Mucosa of rectum (tissue), 2 donors: ENCODE results near the gene NOX4.
"Not testable (repeated sequence)": the region's sequence is repeated elsewhere in the genome, so short reads cannot be mapped to it uniquely, and the experiment has no call there.

Experiments used
- H3K27ac ChIP-seq, 2 donors: one replicate each; pipeline ENCODE4 v1.7.0; 2013; ENCODE audit warnings: inconsistent platforms in 2 of 2, low read depth in 2 of 2, low read length in 2 of 2
- H3K27me3 ChIP-seq, 2 donors: one replicate each; pipeline ENCODE4 v1.7.0; 2013; ENCODE audit warnings: low read length in 2 of 2; ENCODE audit not compliant: control insufficient read depth in 2 of 2, insufficient read depth in 2 of 2
- H3K36me3 ChIP-seq, 2 donors: one replicate each; pipeline ENCODE4 v1.7.0; 2013; ENCODE audit warnings: low read length in 2 of 2; ENCODE audit not compliant: control insufficient read depth in 2 of 2, insufficient read depth in 2 of 2
- H3K4me1 ChIP-seq, 2 donors: one replicate each; pipeline ENCODE4 v1.7.0; 2013; ENCODE audit warnings: low read length in 2 of 2, mild to moderate bottlenecking in 1 of 2; ENCODE audit not compliant: control insufficient read depth in 2 of 2, insufficient read depth in 2 of 2
- H3K4me3 ChIP-seq, 2 donors: one replicate each; pipeline ENCODE4 v1.7.0; 2013; ENCODE audit warnings: low read length in 2 of 2
- H3K9ac ChIP-seq, 2 donors: one replicate each; pipeline ENCODE4 v1.7.0; 2013; ENCODE audit warnings: low read length in 2 of 2, low read depth in 1 of 2, mild to moderate bottlenecking in 1 of 2
- H3K9me3 ChIP-seq, 2 donors: one replicate each; pipeline ENCODE4 v1.7.0; 2013; ENCODE audit warnings: low read length in 2 of 2; ENCODE audit not compliant: control insufficient read depth in 2 of 2
- donor health status: healthy.
- donor health status: Normal muscosa, but diverticular disease.

Gene NOX4

GRCh38 chr11:89405629-89406028 is 85.5 kb downstream of the NOX4 start:
- Histone ChIP-seq H3K9me3 (no peaks in the 10 kb centered on the region), H3K4me1 (no peaks in the 10 kb centered on the region), H3K27me3 (no peaks in the 10 kb centered on the region), H3K27ac (no peak overlapping the region), H3K36me3 (no peaks in the 10 kb centered on the region), H3K9ac (no peak overlapping the region), H3K4me3 (no peak overlapping the region)

DNA sequence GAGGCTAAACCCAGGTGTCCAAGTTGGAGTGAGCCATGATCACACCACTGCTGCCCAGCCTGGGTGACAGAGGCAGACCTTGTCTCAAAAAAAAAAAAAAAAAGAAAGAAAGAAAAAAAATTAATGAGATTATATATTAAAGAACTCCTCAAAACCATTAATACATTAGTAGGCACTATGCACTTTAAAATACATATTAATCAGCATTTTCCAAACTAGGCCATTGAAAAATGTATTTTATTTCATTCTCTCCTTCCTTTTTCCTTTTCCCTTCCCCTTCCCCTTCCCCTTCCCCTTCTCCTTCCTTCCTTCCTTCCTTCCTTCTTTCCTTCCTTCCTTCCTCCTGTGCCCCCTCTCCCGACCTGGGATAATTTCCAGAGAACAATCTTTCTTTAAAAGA is 99.5 kb downstream of the NOX4 start:
- H3K4me3 ChIP-seq, H3K27ac ChIP-seq, H3K27me3 ChIP-seq, H3K4me1 ChIP-seq, H3K9ac ChIP-seq, H3K36me3 ChIP-seq, H3K9me3 ChIP-seq: not testable (repeated sequence)

DNA sequence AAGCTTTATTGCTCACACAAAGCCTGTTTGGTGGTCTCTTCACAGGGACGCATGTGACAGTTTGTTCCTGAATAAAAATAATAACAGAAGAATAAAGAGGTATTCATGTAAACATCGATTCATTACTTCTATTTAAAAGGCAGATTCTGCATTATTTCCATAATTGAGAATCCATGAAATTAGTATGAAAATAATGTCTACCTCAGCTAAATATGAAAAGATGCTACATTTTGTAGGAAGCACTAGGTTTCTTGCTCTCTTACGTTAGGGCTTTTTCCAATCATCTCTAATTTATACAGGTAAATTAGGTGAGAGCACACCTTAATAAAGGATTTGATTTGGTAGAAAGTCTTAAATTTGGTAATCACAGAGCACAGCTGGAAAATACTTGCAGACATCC is 103.7 kb downstream of the NOX4 start:
- not testable (repeated sequence) for H3K9me3 ChIP-seq, H3K4me1 ChIP-seq, H3K27me3 ChIP-seq, H3K27ac ChIP-seq, H3K36me3 ChIP-seq, H3K9ac ChIP-seq, H3K4me3 ChIP-seq

DNA sequence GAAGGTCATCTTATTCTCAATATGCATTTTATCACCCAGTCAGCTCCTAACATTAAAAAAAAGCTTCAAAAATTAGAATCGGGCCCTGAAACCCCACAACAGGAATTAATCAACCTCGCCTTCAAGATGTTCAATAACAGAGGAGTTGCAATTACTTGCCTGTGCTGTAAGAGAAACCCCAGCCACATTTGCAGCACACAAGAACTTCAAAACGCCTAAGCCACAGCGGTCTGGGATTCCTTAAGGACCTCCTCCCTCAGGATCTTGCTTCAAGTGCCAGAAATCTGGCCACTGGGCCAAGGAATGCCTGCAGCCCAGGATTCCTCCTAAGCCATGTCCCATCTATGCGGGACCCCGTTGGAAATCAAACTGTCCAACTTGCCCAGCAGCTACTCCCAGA is 108.2 kb downstream of the NOX4 start:
- not testable (repeated sequence) for H3K9ac ChIP-seq, H3K9me3 ChIP-seq, H3K27me3 ChIP-seq, H3K27ac ChIP-seq, H3K4me3 ChIP-seq, H3K36me3 ChIP-seq, H3K4me1 ChIP-seq

GRCh38 chr11:89381094-89381493 is 110.1 kb downstream of the NOX4 start:
- Histone ChIP-seq H3K27me3 (no peaks in the 10 kb centered on the region), H3K9me3 (no peaks in the 10 kb centered on the region), H3K27ac (no peak overlapping the region), H3K36me3 (no peaks in the 10 kb centered on the region), H3K9ac (no peak overlapping the region), H3K4me1 (no peaks in the 10 kb centered on the region), H3K4me3 (no peak overlapping the region)

DNA sequence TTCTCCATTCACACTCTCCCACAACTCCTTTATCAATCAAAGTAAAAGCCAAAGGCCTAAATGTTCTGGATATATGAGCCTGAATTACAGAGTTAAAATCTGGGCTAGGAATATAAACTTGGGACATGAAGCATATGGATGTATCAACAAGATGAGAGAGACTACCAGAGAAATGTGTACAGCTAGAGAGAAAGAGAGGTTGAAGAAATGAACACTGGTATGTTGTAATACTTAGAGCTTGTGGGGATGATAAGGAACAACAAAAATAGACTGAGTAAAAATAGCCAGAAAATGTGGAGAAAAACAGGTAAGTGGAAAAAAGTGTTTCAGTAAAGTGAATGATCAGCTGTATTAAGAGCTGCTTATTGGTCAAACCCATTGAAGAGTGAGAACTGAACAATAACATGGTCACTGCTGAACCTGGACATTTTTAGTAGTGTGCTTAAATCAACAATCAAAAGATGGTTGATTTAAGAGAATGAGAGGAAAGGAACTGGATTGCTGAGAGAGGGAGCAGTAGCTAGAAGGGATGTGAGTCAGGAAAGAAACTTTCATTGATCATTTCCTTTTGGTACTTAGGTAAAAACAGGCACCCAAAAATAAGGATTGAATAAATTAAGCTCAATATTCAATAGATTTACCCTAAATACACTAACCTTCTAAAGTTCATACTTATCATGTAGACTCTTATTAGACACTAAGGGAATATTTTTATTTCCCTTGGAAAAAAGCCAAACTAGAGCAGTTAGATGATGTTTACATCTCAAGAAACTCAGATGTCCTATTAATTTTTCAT is 111.0 kb downstream of the NOX4 start:
- H3K9ac ChIP-seq, H3K27ac ChIP-seq, H3K4me3 ChIP-seq: not testable (repeated sequence)

GRCh38 chr11:89378986-89379385 is 112.2 kb downstream of the NOX4 start:
- H3K9me3 ChIP-seq, H3K4me3 ChIP-seq, H3K27ac ChIP-seq, H3K27me3 ChIP-seq, H3K4me1 ChIP-seq, H3K9ac ChIP-seq, H3K36me3 ChIP-seq: not testable (repeated sequence)

More for the DNA sequence above, 111.0 kb downstream of the NOX4 start:
- not testable (repeated sequence) for H3K27me3 ChIP-seq, H3K9me3 ChIP-seq, H3K4me1 ChIP-seq, H3K36me3 ChIP-seq

DNA sequence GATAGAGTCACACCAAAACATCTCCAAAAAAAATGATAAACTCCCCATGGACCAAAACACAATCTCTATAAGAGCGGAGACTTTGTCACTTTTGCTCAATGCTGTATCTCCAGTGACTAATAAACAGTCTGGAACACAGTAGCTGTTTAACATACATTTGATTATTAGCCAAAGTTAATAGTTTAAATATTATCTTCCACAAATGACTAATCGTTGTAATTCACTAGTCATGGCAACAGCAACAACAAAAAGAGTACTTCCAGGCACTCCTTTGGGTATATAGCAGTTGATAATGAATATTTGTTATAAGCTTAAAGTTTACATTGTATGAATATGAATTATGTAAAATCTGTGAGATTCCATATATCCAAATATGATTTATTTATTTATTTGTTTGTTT is 121.8 kb downstream of the NOX4 start:
- H3K9me3 ChIP-seq, H3K27me3 ChIP-seq, H3K9ac ChIP-seq, H3K36me3 ChIP-seq, H3K27ac ChIP-seq, H3K4me1 ChIP-seq, H3K4me3 ChIP-seq: not testable (repeated sequence)

GRCh38 chr11:89364856-89365255 is 126.3 kb downstream of the NOX4 start:
- not testable (repeated sequence) for H3K9me3 ChIP-seq, H3K4me1 ChIP-seq, H3K36me3 ChIP-seq, H3K4me3 ChIP-seq, H3K9ac ChIP-seq, H3K27me3 ChIP-seq, H3K27ac ChIP-seq

DNA sequence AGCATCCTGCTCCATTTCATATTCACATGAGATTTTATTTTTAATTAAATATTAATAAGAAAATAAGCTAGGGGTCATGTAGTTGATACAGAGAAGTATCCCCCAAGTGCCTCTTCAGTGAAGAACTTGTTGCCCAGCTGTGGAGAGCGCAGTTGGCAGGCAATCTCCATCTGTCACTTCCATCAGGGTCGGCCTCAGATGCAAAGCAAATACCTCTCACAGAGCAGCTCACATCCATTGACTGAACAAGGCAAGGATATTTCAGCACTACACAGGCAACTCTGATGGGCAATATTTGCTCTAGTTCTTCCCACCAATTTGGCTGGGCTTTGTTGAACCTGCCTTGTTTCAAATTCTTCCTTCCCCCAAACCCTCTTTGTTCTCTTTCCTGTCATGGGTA is 129.4 kb downstream of the NOX4 start:
- H3K9ac ChIP-seq: no peak overlapping the region
- H3K27ac ChIP-seq: no peak overlapping the region
- no peaks in the 10 kb centered on the region for H3K4me1 ChIP-seq
- H3K36me3 ChIP-seq: no peaks in the 10 kb centered on the region
- H3K9me3 ChIP-seq: no peaks in the 10 kb centered on the region
- no peaks in the 10 kb centered on the region for H3K27me3 ChIP-seq
- no peak overlapping the region for H3K4me3 ChIP-seq

DNA sequence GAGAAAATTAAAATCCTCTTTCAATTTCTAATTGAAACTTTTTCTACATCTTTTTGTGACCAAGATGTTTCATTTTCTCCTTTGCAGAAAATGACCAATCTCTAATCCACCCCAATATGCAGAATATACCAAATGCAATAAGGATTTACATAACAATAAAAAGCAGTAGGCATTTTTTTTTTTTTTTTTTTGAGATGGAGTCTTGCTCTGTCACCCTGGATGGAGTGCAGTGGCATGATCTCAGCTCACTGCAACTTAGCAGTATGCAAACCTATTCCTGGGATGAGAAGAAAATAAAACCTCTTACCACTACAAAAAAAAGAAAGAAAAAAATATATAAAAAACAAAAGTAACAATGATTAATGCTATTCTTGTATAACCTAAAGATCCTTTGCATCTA is 132.0 kb downstream of the NOX4 start:
- H3K36me3 ChIP-seq, H3K9ac ChIP-seq, H3K9me3 ChIP-seq, H3K27me3 ChIP-seq, H3K4me3 ChIP-seq, H3K4me1 ChIP-seq, H3K27ac ChIP-seq: not testable (repeated sequence)
